Measurements from ENCODE around the gene RAB11B. TPM values are rescaled to one million over a fixed set of nuclear protein-coding genes. Genes with fewer than 3 reads are reported as not detected.

RAB11B gene
- total and polyA plus RNA-seq, 9 of the 15 experiments (the other 6 are each of a cell fraction or from before 2014, with no cell fraction given): 0.74 to 71.0 (median 13.8) TPM

DNA sequence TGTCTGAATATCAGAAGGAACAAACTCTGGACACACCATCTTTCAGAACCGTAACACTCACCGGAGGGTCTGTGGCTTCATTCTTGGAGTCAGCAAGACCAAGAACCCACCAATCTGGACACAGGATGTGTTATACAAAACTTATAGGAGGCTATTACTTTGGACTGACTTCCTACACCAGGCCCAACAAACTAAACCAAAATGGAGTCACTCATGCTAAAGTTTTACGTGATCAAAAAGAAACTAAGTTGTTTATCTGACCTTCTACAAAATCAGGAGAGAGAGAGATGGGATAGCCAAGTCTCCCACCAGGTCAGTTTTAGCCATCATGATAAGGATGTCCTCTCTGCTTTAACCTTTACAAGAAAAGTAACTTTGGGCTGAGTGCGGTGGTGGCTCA, 3.2 kb upstream of the RAB11B start (continued):
- TF ChIP-seq, protein P1, sequence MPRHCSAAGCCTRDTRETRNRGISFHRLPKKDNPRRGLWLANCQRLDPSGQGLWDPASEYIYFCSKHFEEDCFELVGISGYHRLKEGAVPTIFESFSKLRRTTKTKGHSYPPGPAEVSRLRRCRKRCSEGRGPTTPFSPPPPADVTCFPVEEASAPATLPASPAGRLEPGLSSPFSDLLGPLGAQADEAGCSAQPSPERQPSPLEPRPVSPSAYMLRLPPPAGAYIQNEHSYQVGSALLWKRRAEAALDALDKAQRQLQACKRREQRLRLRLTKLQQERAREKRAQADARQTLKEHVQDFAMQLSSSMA (CRISPR knock-in tag; IDR thresholded peaks at IDR 0.05): no peak
- TF ChIP-seq U2AF1 (optimal IDR thresholded peaks at IDR 0.05; ENCODE audit: low read depth, low read length) (no peak), ZNF436 (CRISPR knock-in tag; IDR thresholded peaks at IDR 0.05) (no peak), TBL1XR1 (IDR thresholded peaks at IDR 0.05; ENCODE audit: low read length in 2 of 2) (no peak), DMBX1 (CRISPR knock-in tag; IDR thresholded peaks at IDR 0.05; ENCODE audit: borderline replicate concordance) (peak; percentile 93), GATA2 (CRISPR knock-in tag; IDR thresholded peaks at IDR 0.05) (no peak), KHSRP (IDR thresholded peaks at IDR 0.05) (no peak), NELFE (IDR thresholded peaks at IDR 0.05; ENCODE audit: insufficient read depth, insufficient read length) (no peak), NEUROD1 (IDR thresholded peaks at IDR 0.05; ENCODE audit: borderline replicate concordance, low read depth, low read length, partially characterized antibody) (no peak), MXI1 (IDR thresholded peaks at IDR 0.05; ENCODE audit: low read depth, low read length) (no peak), MECOM (CRISPR knock-in tag; IDR thresholded peaks at IDR 0.05) (0 out of 2 replicates have a peak, but pooled peaks have one; percentile 26), STAT5B (CRISPR knock-in tag; IDR thresholded peaks at IDR 0.05) (peak; percentile 26; the same call in 1 of the 2 replicates), GABPB2 (CRISPR knock-in tag; conservative IDR thresholded peaks at IDR 0.05) (no peak), DIDO1 (tag; IDR thresholded peaks at IDR 0.05; ENCODE audit: low read depth) (no peak), HDAC6 (IDR thresholded peaks at IDR 0.05; ENCODE audit: low read depth, low read length) (no peak), SMAD4 (CRISPR knock-in tag; conservative IDR thresholded peaks at IDR 0.05) (peak; percentile 85), FUS (optimal IDR thresholded peaks at IDR 0.05; ENCODE audit: low read depth, low read length) (no peak), MEF2D (tag; conservative IDR thresholded peaks at IDR 0.05; ENCODE audit: low read depth) (peak; percentile 82)
- TF ChIP-seq, protein P2, sequence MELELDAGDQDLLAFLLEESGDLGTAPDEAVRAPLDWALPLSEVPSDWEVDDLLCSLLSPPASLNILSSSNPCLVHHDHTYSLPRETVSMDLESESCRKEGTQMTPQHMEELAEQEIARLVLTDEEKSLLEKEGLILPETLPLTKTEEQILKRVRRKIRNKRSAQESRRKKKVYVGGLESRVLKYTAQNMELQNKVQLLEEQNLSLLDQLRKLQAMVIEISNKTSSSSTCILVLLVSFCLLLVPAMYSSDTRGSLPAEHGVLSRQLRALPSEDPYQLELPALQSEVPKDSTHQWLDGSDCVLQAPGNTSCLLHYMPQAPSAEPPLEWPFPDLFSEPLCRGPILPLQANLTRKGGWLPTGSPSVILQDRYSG (tag; conservative IDR thresholded peaks at IDR 0.05; ENCODE audit: low read depth): peak; percentile 90
- TF ChIP-seq, protein P3, sequence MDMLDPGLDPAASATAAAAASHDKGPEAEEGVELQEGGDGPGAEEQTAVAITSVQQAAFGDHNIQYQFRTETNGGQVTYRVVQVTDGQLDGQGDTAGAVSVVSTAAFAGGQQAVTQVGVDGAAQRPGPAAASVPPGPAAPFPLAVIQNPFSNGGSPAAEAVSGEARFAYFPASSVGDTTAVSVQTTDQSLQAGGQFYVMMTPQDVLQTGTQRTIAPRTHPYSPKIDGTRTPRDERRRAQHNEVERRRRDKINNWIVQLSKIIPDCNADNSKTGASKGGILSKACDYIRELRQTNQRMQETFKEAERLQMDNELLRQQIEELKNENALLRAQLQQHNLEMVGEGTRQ (CRISPR knock-in tag; IDR thresholded peaks at IDR 0.05): no peak
- TF ChIP-seq, protein P4, sequence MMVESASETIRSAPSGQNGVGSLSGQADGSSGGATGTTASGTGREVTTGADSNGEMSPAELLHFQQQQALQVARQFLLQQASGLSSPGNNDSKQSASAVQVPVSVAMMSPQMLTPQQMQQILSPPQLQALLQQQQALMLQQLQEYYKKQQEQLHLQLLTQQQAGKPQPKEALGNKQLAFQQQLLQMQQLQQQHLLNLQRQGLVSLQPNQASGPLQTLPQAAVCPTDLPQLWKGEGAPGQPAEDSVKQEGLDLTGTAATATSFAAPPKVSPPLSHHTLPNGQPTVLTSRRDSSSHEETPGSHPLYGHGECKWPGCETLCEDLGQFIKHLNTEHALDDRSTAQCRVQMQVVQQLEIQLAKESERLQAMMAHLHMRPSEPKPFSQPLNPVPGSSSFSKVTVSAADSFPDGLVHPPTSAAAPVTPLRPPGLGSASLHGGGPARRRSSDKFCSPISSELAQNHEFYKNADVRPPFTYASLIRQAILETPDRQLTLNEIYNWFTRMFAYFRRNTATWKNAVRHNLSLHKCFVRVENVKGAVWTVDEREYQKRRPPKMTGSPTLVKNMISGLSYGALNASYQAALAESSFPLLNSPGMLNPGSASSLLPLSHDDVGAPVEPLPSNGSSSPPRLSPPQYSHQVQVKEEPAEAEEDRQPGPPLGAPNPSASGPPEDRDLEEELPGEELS (CRISPR knock-in tag; IDR thresholded peaks at IDR 0.05; ENCODE audit: borderline replicate concordance): no peak

All from K562 (cell line).